Epithelial cell of proximal tubule (primary cell): ENCODE data around the gene PKNOX2. TPM values are rescaled to one million over a fixed set of nuclear protein-coding genes. Genes with fewer than 3 reads are reported as not detected.

ENCODE experiments used
- DNase-seq: peaks from one replicate; pipeline ENCODE4 v3.0.0-alpha.2; 2011; ENCODE audit warnings: low read depth
- H3K4me3 ChIP-seq: 2 replicates; pipeline ENCODE4 v1.5.1; 2011; ENCODE audit warnings: low read depth, mild to moderate bottlenecking, low read length
- CTCF ChIP-seq: conservative IDR thresholded peaks from 2 replicates; pipeline ENCODE4 v1.5.1; 2012; ENCODE audit warnings: low read depth, mild to moderate bottlenecking, low read length
- total RNA-seq: library from RNA; depleted of rRNA; stranded (reverse); fragments of >200 nt; gene quantifications from 2 replicates; pipeline ENCODE4 v1.2.3, GENCODE V29; 2015

The PKNOX2 gene
- total RNA-seq, 1 donor from 2014 or later = not detected

- H3K4me3 ChIP-seq = no peak overlapping the region
- TF ChIP-seq CTCF = no peak
- no peak for DNase-seq
Observed at GRCh38 chr11:125393331-125393730, 228.8 kb downstream of the PKNOX2 start.

GRCh38 chr11:125394296-125394695, 229.7 kb downstream of the PKNOX2 start:
- DNase-seq = no peak
- H3K4me3 ChIP-seq = no peak overlapping the region
- TF ChIP-seq CTCF = no peak

GRCh38 chr11:125397421-125397820, 232.9 kb downstream of the PKNOX2 start:
- DNase-seq = no peak

GRCh38 chr11:125398475-125398874, 233.9 kb downstream of the PKNOX2 start:
- DNase-seq = no peak
- no peak overlapping the region for H3K4me3 ChIP-seq
- no peak for TF ChIP-seq CTCF

More at GRCh38 chr11:125397421-125397820, 232.9 kb downstream of the PKNOX2 start:
- TF ChIP-seq CTCF = no peak
- no peak overlapping the region for H3K4me3 ChIP-seq

GRCh38 chr11:125398994-125399640, 234.6 kb downstream of the PKNOX2 start:
- DNase-seq = no peak
- no peak overlapping the region for H3K4me3 ChIP-seq
- no peak for TF ChIP-seq CTCF

- H3K4me3 ChIP-seq = no peak overlapping the region
- TF ChIP-seq CTCF = no peak
- DNase-seq = no peak
Observed at GRCh38 chr11:125399945-125400344, 235.4 kb downstream of the PKNOX2 start.

- H3K4me3 ChIP-seq = no peak overlapping the region
- DNase-seq = no peak
- TF ChIP-seq CTCF = no peak
Observed at GRCh38 chr11:125401235-125401634, 236.7 kb downstream of the PKNOX2 start.
